Hepatocyte (in vitro differentiated cells): ENCODE measurements around the gene SSTR4. TPM values are rescaled to one million over a fixed set of nuclear protein-coding genes. Genes with fewer than 3 reads are reported as not detected.

Experiments
- DNase-seq: peaks from one replicate; pipeline ENCODE4 v3.0.0-alpha.2; 2016; ENCODE audit warnings: low spot score
- H2AFZ ChIP-seq: fragments of 200-600 bp; sonication (generic); 2 replicates; pipeline ENCODE4 v1.6.0; 2016; ENCODE audit warnings: antibody characterized with exemption, mild to moderate bottlenecking
- H3K27ac ChIP-seq: fragments of 200-600 bp; sonication (generic); 2 replicates; pipeline ENCODE4 v1.5.1; 2016; ENCODE audit warnings: mild to moderate bottlenecking
- H3K27me3 ChIP-seq: fragments of 200-600 bp; sonication (generic); 2 replicates; pipeline ENCODE4 v1.6.1; 2016
- H3K36me3 ChIP-seq: fragments of 200-600 bp; sonication (generic); replicated peaks from 2 replicates; pipeline ENCODE4 v1.5.1; 2016; ENCODE audit warnings: low read depth; ENCODE audit not compliant: insufficient read depth
- H3K4me1 ChIP-seq: fragments of 200-600 bp; sonication (generic); 2 replicates; pipeline ENCODE4 v1.5.1; 2016; ENCODE audit warnings: mild to moderate bottlenecking, moderate library complexity; ENCODE audit not compliant: insufficient read depth
- H3K4me2 ChIP-seq: fragments of 200-600 bp; sonication (generic); 2 replicates; pipeline ENCODE4 v1.6.0; 2016
- H3K4me3 ChIP-seq: fragments of 200-600 bp; sonication (generic); 2 replicates; pipeline ENCODE4 v1.5.1; 2016; ENCODE audit warnings: mild to moderate bottlenecking
- H3K79me2 ChIP-seq: fragments of 200-600 bp; sonication (generic); 2 replicates; pipeline ENCODE4 v1.6.0; 2017; ENCODE audit warnings: mild to moderate bottlenecking
- H3K9me2 ChIP-seq: fragments of 200-600 bp; sonication (generic); replicated peaks from 2 replicates; pipeline ENCODE4 v1.6.0; 2017; ENCODE audit warnings: mild to moderate bottlenecking; ENCODE audit not compliant: insufficient read depth
- H3K9me3 ChIP-seq: fragments of 200-600 bp; sonication (generic); 2 replicates; pipeline ENCODE4 v1.5.1; 2016; ENCODE audit warnings: low read depth, mild to moderate bottlenecking
- H4K20me1 ChIP-seq: fragments of 200-600 bp; sonication (generic); 2 replicates; pipeline ENCODE4 v1.6.0; 2016; ENCODE audit warnings: mild to moderate bottlenecking; ENCODE audit not compliant: insufficient read depth, poor library complexity, severe bottlenecking
- CTCF ChIP-seq: fragments of 200-600 bp; sonication (generic); IDR thresholded peaks from 2 replicates; pipeline ENCODE4 v1.5.1; 2016; ENCODE audit warnings: antibody characterized with exemption, mild to moderate bottlenecking; ENCODE audit not compliant: poor library complexity
- EZH2 ChIP-seq: fragments of 200-600 bp; sonication (generic); IDR thresholded peaks from 2 replicates; pipeline ENCODE4 v1.6.1; 2016; ENCODE audit warnings: antibody characterized with exemption, mild to moderate bottlenecking, borderline replicate concordance
- EZH2phosphoT487 ChIP-seq: fragments of 200-600 bp; sonication (generic); IDR thresholded peaks from one replicate; pipeline ENCODE4 v1.6.1; 2018; ENCODE audit warnings: antibody characterized with exemption, mild to moderate bottlenecking, low read depth, moderate library complexity; ENCODE audit not compliant: unreplicated experiment, severe bottlenecking
- WGBS: methylation state at CpG from one replicate; pipeline ENCODE4 v1.1.6; 2016; ENCODE audit warnings: low lambda C conversion rate; ENCODE audit errors: missing lambda C conversion rate; 5-methylcytosine and 5-hydroxymethylcytosine counted together
- polyA plus RNA-seq: library from polyadenylated mRNA; unstranded; fragments of >200 nt; fragmentation: Nextera tagmentation; extraction: Ambion mirVana; gene quantifications from 2 replicates; pipeline ENCODE4 v1.2.1, GENCODE V29; 2016
- total RNA-seq: library from RNA; depleted of rRNA; stranded (reverse); fragments of >200 nt; gene quantifications from 2 replicates; pipeline ENCODE4 v1.2.3, GENCODE V29; 2014

Gene SSTR4
- total and polyA plus RNA-seq, 2 experiments from 2014 or later, result 0.53 TPM; not detected in 1

GRCh38 chr20:23060629-23061028 is 25.5 kb downstream of the SSTR4 start:
- Histone ChIP-seq H3K9me3 (no peaks in the 10 kb centered on the region), H3K36me3 (no peaks in the 10 kb centered on the region), H3K4me1 (peaks cover 29% of the 10 kb centered on the region), H3K9me2 (no peaks in the 10 kb centered on the region), H3K27ac (no peak overlapping the region), H2AFZ (no peak overlapping the region), H3K4me2 (no peak overlapping the region), H3K4me3 (no peak overlapping the region), H3K27me3 (no peaks in the 10 kb centered on the region), H4K20me1 (no peaks in the 10 kb centered on the region), H3K79me2 (no peaks in the 10 kb centered on the region)
- WGBS, result 51% methylated on average over 4 of the region's 4 CpGs
- no peak for TF ChIP-seq CTCF
- no peak for TF ChIP-seq EZH2phosphoT487
- TF ChIP-seq EZH2, result no peak
- no peak for DNase-seq

GRCh38 chr20:23061262-23061661 is 26.1 kb downstream of the SSTR4 start:
- H3K36me3 ChIP-seq, result no peaks in the 10 kb centered on the region
- WGBS, result 94% methylated on average over 5 of the region's 5 CpGs
- H4K20me1 ChIP-seq, result no peaks in the 10 kb centered on the region
- no peak overlapping the region for H3K4me2 ChIP-seq
- no peaks in the 10 kb centered on the region for H3K9me3 ChIP-seq
- TF ChIP-seq CTCF (no peak), EZH2 (no peak), EZH2phosphoT487 (no peak)
- no peaks in the 10 kb centered on the region for H3K79me2 ChIP-seq
- peaks cover 34% of the 10 kb centered on the region for H3K4me1 ChIP-seq
- H2AFZ ChIP-seq, result no peak overlapping the region
- H3K9me2 ChIP-seq, result no peaks in the 10 kb centered on the region
- no peak overlapping the region for H3K4me3 ChIP-seq
- H3K27me3 ChIP-seq, result no peaks in the 10 kb centered on the region
- H3K27ac ChIP-seq, result peak overlapping the region; percentile 0
- DNase-seq, result no peak

- 41% methylated on average over 8 of the region's 8 CpGs for WGBS
- DNase-seq, result peak; percentile 70
- H3K27ac ChIP-seq, result peak overlapping the region; percentile 0
These were observed 26.8 kb downstream of the SSTR4 start for GRCh38 chr20:23061734-23062561.

More at GRCh38 chr20:23061734-23062561, 26.8 kb downstream of the SSTR4 start:
- H3K4me1 ChIP-seq, result peaks cover 34% of the 10 kb centered on the region
- H4K20me1 ChIP-seq, result no peaks in the 10 kb centered on the region
- H3K36me3 ChIP-seq, result no peaks in the 10 kb centered on the region
- H3K4me2 ChIP-seq, result no peak overlapping the region
- no peaks in the 10 kb centered on the region for H3K9me2 ChIP-seq
- no peaks in the 10 kb centered on the region for H3K79me2 ChIP-seq
- H2AFZ ChIP-seq, result no peak overlapping the region
- peak; percentile 47 for TF ChIP-seq CTCF
- no peak for TF ChIP-seq EZH2
- TF ChIP-seq EZH2phosphoT487, result no peak
- H3K4me3 ChIP-seq, result no peak overlapping the region
- H3K27me3 ChIP-seq, result no peaks in the 10 kb centered on the region
- no peaks in the 10 kb centered on the region for H3K9me3 ChIP-seq
